Measurements from ENCODE around the gene UMODL1. TPM values are rescaled to one million over a fixed set of nuclear protein-coding genes. Genes with fewer than 3 reads are reported as not detected.

Gene UMODL1
- total RNA-seq, 1 experiment from 2014 or later, result not detected

- Histone ChIP-seq H3K79me1 (ENCODE audit: insufficient read depth, low read depth, low read length, poor library complexity, severe bottlenecking) (no peaks in the 10 kb centered on the region), H3K23ac (ENCODE audit: insufficient read length, low read depth, low read length) (no peak overlapping the region), H3K4ac (ENCODE audit: low read depth, low read length) (no peak overlapping the region), H2BK12ac (ENCODE audit: insufficient read length, low read depth, low read length) (no peak overlapping the region), H4K91ac (ENCODE audit: insufficient read length, low read depth, low read length) (no peak overlapping the region), H3K56ac (ENCODE audit: insufficient read length, low read depth, low read length) (no peak overlapping the region), H2BK120ac (ENCODE audit: low read depth, low read length, poor library complexity, severe bottlenecking) (no peak overlapping the region), H3K18ac (ENCODE audit: insufficient read length, low read depth, low read length) (no peak overlapping the region), H3K4me1 (ENCODE audit: insufficient read depth, low read length) (no peaks in the 10 kb centered on the region), H2AK5ac (ENCODE audit: insufficient read length, low read length) (no peak overlapping the region), H3K79me2 (ENCODE audit: insufficient read depth, low read length) (no peaks in the 10 kb centered on the region), H2BK15ac (ENCODE audit: low read depth, low read length) (no peak overlapping the region), H4K8ac (replicated peaks; ENCODE audit: insufficient read length, low read depth, low read length) (no peak overlapping the region), H2BK20ac (ENCODE audit: low read depth, low read length, poor library complexity, severe bottlenecking) (no peak overlapping the region), H3K14ac (ENCODE audit: insufficient read depth, low read length) (no peak overlapping the region), H4K5ac (ENCODE audit: insufficient read length, low read depth, low read length) (no peak overlapping the region), H3K9ac (ENCODE audit: extremely low read depth, insufficient read length, low read length) (no peak overlapping the region), H3T11ph (ENCODE audit: low read length) (no peak overlapping the region), H2AFZ (ENCODE audit: low read length) (no peak overlapping the region), H3K23me2 (ENCODE audit: insufficient read length, low read depth, low read length, poor library complexity, severe bottlenecking) (no peaks in the 10 kb centered on the region), H3K27me3 (ENCODE audit: insufficient read depth, low read length) (no peaks in the 10 kb centered on the region), H4K20me1 (ENCODE audit: control insufficient read depth, insufficient read depth, insufficient read length) (no peaks in the 10 kb centered on the region), H3K27ac (ENCODE audit: insufficient read length, low read depth, low read length) (no peak overlapping the region), H3K4me2 (ENCODE audit: insufficient read depth, insufficient read length, low read length) (no peak overlapping the region), H2BK5ac (ENCODE audit: insufficient read length, low read length) (no peak overlapping the region), H3K9me3 (ENCODE audit: control insufficient read depth, low read depth, low read length) (no peaks in the 10 kb centered on the region)
- no peak for DNase-seq
- H3K4me3 Mint-ChIP-seq, result no peak overlapping the region
- H3K36me3 Mint-ChIP-seq (ENCODE audit: insufficient read depth in 1 of 3, low read depth in 3 of 3), result no peaks in the 10 kb centered on the region
- H3K4me1 Mint-ChIP-seq, result no peaks in the 10 kb centered on the region
- WGBS (ENCODE audit: extremely low coverage, insufficient read length, low lambda C conversion rate), result no CpG with 5 or more reads among the region's 8 CpGs
- H3K27me3 Mint-ChIP-seq (ENCODE audit: low read depth), result no peaks in the 10 kb centered on the region
- no peak for TF ChIP-seq CTCF (conservative IDR thresholded peaks at IDR 0.05)
- no peaks in the 10 kb centered on the region for H3K9me3 Mint-ChIP-seq
- no peak overlapping the region for H3K27ac Mint-ChIP-seq
Measured at GRCh38 chr21:42081138-42081537, 10.0 kb downstream of the UMODL1 start.
